SU-DHL-6 (cell line): ENCODE measurements around the gene SLC7A4.

Experiments
- CTCF ChIP-seq: fragments of 200-600 bp; sonication (generic); IDR thresholded peaks from one replicate; pipeline ENCODE4 v1.5.1; 2017; ENCODE audit warnings: antibody characterized with exemption, mild to moderate bottlenecking, low read length, moderate library complexity; ENCODE audit not compliant: insufficient read depth, poor library complexity, severe bottlenecking
- EZH2phosphoT487 ChIP-seq: fragments of 200-600 bp; sonication (generic), shearing (Covaris generic); conservative IDR thresholded peaks from 2 replicates; pipeline ENCODE4 v1.6.1; 2018; ENCODE audit warnings: mild to moderate bottlenecking, antibody characterized with exemption, low read length, moderate library complexity, mixed read lengths

GRCh38 chr22:21012446-21013407, 19.6 kb downstream of the SLC7A4 start:
- TF ChIP-seq CTCF (no peak), EZH2phosphoT487 (no peak)
